ENCODE results near the gene LILRB1. TPM values are rescaled to one million over a fixed set of nuclear protein-coding genes. Genes with fewer than 3 reads are reported as not detected.

The LILRB1 gene
- polyA plus RNA-seq, 1 of the 3 experiments (the other 2 are of a cell fraction): not detected

- Histone ChIP-seq H3K27ac (ENCODE audit: low read depth in 2 of 2, low read length in 1 of 2) (no peak overlapping the region), H3K4me2 (no peak overlapping the region), H3K36me3 (replicated peaks in 1 of 2; ENCODE audit: control insufficient read depth in 1 of 2, insufficient read depth in 2 of 2, low read length in 1 of 2) (no peaks in the 10 kb centered on the region), H3K4me1 (ENCODE audit: control insufficient read depth in 1 of 2, insufficient read depth in 2 of 2, low read depth in 1 of 2, low read length in 1 of 2) (no peaks in the 10 kb centered on the region), H3K9me3 (no peaks in the 10 kb centered on the region), H3K27me3 (ENCODE audit: insufficient read depth) (peaks cover 44% of the 10 kb centered on the region; the same call in 1 of the 2 replicates), H4K20me1 (ENCODE audit: insufficient read depth) (no peaks in the 10 kb centered on the region), H3K9me2 (no peaks in the 10 kb centered on the region), H3K9ac (no peak overlapping the region), H3K79me2 (ENCODE audit: insufficient read depth) (no peaks in the 10 kb centered on the region), H3K4me3 (ENCODE audit: low read depth in 2 of 2, low read length in 1 of 2) (no peak overlapping the region), H2AFZ (ENCODE audit: low read depth) (no peak overlapping the region), H3F3A (replicated peaks; ENCODE audit: insufficient read depth) (no peaks in the 10 kb centered on the region)
- POLR2A ChIA-PET: no interaction called here
- WGBS (ENCODE audit: low lambda C conversion rate): 3% methylated on average over 6 of the region's 6 CpGs
- no peak for TF ChIP-seq RCOR1 (IDR thresholded peaks at IDR 0.05; ENCODE audit: low read length)
- no peak for TF ChIP-seq FOXJ3 (CRISPR knock-in tag; IDR thresholded peaks at IDR 0.05)
- TF ChIP-seq USF1 (IDR thresholded peaks at IDR 0.05; ENCODE audit: borderline replicate concordance, low read depth): no peak
- no peak for TF ChIP-seq JUND (IDR thresholded peaks at IDR 0.05)
- TF ChIP-seq RXRA (IDR thresholded peaks at IDR 0.05; ENCODE audit: borderline replicate concordance, low read depth): no peak
- TF ChIP-seq, protein P1, sequence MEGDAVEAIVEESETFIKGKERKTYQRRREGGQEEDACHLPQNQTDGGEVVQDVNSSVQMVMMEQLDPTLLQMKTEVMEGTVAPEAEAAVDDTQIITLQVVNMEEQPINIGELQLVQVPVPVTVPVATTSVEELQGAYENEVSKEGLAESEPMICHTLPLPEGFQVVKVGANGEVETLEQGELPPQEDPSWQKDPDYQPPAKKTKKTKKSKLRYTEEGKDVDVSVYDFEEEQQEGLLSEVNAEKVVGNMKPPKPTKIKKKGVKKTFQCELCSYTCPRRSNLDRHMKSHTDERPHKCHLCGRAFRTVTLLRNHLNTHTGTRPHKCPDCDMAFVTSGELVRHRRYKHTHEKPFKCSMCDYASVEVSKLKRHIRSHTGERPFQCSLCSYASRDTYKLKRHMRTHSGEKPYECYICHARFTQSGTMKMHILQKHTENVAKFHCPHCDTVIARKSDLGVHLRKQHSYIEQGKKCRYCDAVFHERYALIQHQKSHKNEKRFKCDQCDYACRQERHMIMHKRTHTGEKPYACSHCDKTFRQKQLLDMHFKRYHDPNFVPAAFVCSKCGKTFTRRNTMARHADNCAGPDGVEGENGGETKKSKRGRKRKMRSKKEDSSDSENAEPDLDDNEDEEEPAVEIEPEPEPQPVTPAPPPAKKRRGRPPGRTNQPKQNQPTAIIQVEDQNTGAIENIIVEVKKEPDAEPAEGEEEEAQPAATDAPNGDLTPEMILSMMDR (IDR thresholded peaks at IDR 0.05): no peak
- no peak for TF ChIP-seq CHD2 (IDR thresholded peaks at IDR 0.05; ENCODE audit: low read length, partially characterized antibody)
- no peak for TF ChIP-seq MAX (IDR thresholded peaks at IDR 0.05; ENCODE audit: low read depth)
- TF ChIP-seq FOXM1 (IDR thresholded peaks at IDR 0.05; ENCODE audit: low read depth): no peak
- TF ChIP-seq MXI1 (IDR thresholded peaks at IDR 0.05; ENCODE audit: low read depth, low read length): no peak
- no peak for TF ChIP-seq YY1 (IDR thresholded peaks at IDR 0.05; ENCODE audit: low read depth)
- no peak for TF ChIP-seq RFX5 (IDR thresholded peaks at IDR 0.05; ENCODE audit: low read length)
- TF ChIP-seq TEAD4 (IDR thresholded peaks at IDR 0.05; ENCODE audit: borderline replicate concordance, insufficient read depth): no peak
- TF ChIP-seq TCF12 (IDR thresholded peaks at IDR 0.05): no peak
- TF ChIP-seq EZH2phosphoT487 (IDR thresholded peaks at IDR 0.05; ENCODE audit: borderline replicate concordance, low read depth): no peak
- no peak for TF ChIP-seq RAD21 (IDR thresholded peaks at IDR 0.05; ENCODE audit: low read length)
- no peak for TF ChIP-seq NRF1 (IDR thresholded peaks at IDR 0.05; ENCODE audit: low read depth, low read length)
- no peak for TF ChIP-seq SIN3A (IDR thresholded peaks at IDR 0.05; ENCODE audit: borderline replicate concordance, low read depth, low read length)
- DNase-seq: no peak
- CTCF ChIA-PET: no interaction called here
Measured at GRCh38 chr19:54659300-54659699, 29.0 kb downstream of the LILRB1 start.

- Histone ChIP-seq H3K4me2 (no peak overlapping the region), H3K36me3 (replicated peaks in 1 of 2; ENCODE audit: control insufficient read depth in 1 of 2, insufficient read depth in 2 of 2, low read length in 1 of 2) (no peaks in the 10 kb centered on the region), H3K27ac (ENCODE audit: low read depth in 2 of 2, low read length in 1 of 2) (no peak overlapping the region), H3K4me3 (ENCODE audit: low read depth in 2 of 2, low read length in 1 of 2) (no peak overlapping the region), H3K9me3 (no peaks in the 10 kb centered on the region), H3K9me2 (no peaks in the 10 kb centered on the region), H3K79me2 (ENCODE audit: insufficient read depth) (no peaks in the 10 kb centered on the region), H4K20me1 (ENCODE audit: insufficient read depth) (no peaks in the 10 kb centered on the region), H3K4me1 (ENCODE audit: control insufficient read depth in 1 of 2, insufficient read depth in 2 of 2, low read depth in 1 of 2, low read length in 1 of 2) (no peaks in the 10 kb centered on the region), H3F3A (replicated peaks; ENCODE audit: insufficient read depth) (no peaks in the 10 kb centered on the region), H3K27me3 (ENCODE audit: insufficient read depth) (peaks cover 38% of the 10 kb centered on the region; the same call in 1 of the 2 replicates), H2AFZ (ENCODE audit: low read depth) (no peak overlapping the region), H3K9ac (no peak overlapping the region)
- 6% methylated on average over 5 of the region's 5 CpGs for WGBS (ENCODE audit: low lambda C conversion rate)
- DNase-seq: no peak
- ChIA-PET POLR2A (no interaction called here), CTCF (interaction anchor here (5.2 kb wide), 1 partner anchor 14 kb away, joined by 34 read pairs; no protein-coding TSS in a partner anchor)
- no peak for TF ChIP-seq TAF1 (IDR thresholded peaks at IDR 0.05; ENCODE audit: borderline replicate concordance, low read depth, low read length)
- TF ChIP-seq FOSL2 (IDR thresholded peaks at IDR 0.05; ENCODE audit: borderline replicate concordance, low read depth): no peak
- TF ChIP-seq ELF1 (IDR thresholded peaks at IDR 0.05): no peak
- no peak for TF ChIP-seq MEF2A (IDR thresholded peaks at IDR 0.05; ENCODE audit: borderline replicate concordance, low read depth)
- TF ChIP-seq EZH2phosphoT487 (IDR thresholded peaks at IDR 0.05; ENCODE audit: borderline replicate concordance, low read depth): no peak
- TF ChIP-seq SMC3 (IDR thresholded peaks at IDR 0.05; ENCODE audit: low read depth, low read length): no peak
- TF ChIP-seq GATA2 (CRISPR knock-in tag; IDR thresholded peaks at IDR 0.05): no peak
- no peak for TF ChIP-seq RCOR1 (IDR thresholded peaks at IDR 0.05; ENCODE audit: low read length)
- no peak for TF ChIP-seq RFX5 (IDR thresholded peaks at IDR 0.05; ENCODE audit: low read length)
- no peak for TF ChIP-seq MXI1 (IDR thresholded peaks at IDR 0.05; ENCODE audit: low read depth, low read length)
Measured at GRCh38 chr19:54660306-54660705, 30.0 kb downstream of the LILRB1 start.

Measured in SK-N-SH (cell line).